ENCODE data around the gene FAM222B.
"Not testable (repeated sequence)": the region's sequence is repeated elsewhere in the genome, so short reads cannot be mapped to it uniquely, and the experiment has no call there.

FAM222B gene

DNA sequence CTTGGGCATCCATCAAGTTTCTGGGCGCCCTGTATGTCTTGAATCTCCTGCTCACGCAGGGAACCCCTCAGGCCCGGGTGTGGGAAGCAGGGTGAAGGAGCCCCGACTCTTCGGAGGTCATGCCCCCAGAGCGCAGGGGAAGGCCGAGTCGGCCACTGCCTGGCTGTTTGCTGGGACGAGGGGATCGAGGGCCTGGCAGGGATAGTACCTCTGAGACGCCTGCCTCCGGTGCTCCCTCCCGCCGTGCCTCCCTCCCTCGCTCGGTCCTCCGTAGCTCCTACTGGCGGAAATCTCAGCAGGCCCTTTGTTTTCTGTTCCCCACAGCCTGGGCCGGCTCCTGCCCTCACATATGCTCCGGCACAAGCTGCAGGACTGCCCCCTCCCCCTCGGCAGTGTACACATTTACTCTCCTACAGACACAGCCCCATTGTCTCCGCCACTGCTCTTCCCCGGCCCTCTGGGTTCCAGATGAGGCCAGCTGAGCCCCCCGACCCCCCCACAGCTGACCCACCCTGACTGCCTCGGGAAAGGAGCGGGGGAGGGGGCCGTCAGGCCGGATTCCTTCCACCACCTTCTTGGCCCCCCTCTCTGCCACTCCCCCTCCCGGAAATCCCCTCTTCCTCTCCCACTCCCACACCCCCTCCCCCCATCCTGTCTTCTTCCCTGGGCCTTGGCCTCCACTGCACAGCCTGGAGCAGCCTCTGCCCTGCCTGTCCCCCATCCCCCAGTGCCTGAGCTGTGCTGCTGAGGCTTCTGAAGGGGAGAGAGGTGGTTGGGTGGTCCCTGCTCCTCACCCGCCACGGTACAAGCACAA is 97.4 kb downstream of the FAM222B start:
- no peak for DNase-seq

DNA sequence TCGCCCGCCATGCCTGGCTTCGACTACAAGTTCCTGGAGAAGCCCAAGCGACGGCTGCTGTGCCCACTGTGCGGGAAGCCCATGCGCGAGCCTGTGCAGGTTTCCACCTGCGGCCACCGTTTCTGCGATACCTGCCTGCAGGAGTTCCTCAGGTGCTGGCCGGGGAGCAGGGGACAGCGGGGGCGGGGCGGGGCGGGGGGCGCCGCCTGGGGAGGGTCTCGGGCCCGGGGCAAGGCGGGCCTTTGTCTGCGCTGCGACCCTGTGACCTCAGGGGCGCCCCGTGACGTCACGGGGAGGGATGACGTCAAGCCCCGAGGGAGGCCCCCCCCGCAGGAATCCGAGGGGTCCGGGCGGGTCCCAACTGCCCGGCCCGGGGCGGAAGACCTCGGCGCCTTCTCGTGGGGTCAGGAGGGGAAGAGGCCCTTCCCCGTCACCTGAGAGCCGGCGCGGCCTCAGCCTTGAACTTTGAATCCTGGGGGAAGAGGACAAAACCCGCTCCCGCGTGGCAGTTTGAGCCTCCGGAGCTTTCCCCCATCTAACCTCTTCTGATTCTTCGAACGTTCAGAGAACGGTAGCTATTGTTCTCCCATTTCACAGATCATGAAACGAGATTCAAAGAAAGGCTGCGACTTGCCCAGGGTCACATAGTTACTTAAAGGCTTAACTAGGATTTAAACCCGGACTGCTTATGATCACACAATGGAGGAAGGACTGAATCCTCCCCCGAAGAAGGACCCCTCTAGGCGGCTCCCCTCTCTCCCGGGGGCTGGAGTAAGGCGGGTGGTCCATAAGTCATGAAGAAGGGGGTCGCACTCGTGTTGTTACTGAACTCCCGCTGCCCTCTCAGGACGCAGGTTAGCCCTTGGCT is 98.3 kb downstream of the FAM222B start:
- DNase-seq, result peak in 1 of 2 experiments; percentile 55

DNA sequence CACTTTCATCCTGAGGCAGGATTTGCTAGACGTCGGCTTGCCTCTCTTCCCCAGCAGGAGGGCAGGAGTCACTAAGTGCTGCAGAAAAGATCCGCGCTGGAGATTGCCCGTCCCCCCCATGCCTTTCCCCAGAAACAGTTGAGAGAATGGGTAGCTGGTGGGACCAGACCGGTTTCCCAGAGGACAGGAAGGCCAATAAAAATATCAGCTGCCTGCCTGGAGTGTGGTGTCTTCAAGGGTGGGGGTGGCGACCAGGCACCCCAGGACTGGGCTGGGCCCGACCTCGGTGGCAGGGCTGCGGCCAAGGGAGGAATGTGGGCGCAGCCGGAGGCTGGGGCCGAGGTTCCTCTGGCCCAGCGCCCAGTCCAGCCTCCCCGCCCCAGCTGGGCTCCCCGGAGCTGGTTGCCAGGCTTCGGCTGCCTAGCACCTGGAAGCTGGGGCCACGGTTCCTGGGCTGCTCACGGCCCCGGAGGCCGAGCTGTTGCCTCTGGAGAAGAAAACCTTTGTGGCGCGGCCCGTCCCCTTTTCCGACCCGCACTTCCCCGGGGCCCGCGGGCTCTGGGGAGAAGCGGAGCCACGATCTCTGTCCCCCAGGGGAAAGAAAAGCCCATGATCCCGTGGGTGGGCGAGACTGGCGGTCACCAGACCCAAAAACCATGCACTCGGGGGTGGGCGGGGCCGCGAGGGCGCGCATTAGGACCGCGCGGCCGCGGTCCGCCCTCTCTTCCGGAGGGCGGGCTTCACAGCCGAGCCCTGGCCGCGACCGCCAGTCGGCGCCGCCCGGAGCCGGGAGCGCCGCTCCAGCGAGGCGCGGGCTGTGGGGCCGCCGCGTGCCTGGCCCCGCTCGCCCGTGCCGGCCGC is 99.1 kb downstream of the FAM222B start, which contains the start of gene TRAF4:
Gene TRAF4, plus strand, starts transcription at position 769 of the 861 bp plus-strand sequence. CDS start 102 bp downstream, outside the sequence.
- peak; percentile 77 to 86 for DNase-seq

DNA sequence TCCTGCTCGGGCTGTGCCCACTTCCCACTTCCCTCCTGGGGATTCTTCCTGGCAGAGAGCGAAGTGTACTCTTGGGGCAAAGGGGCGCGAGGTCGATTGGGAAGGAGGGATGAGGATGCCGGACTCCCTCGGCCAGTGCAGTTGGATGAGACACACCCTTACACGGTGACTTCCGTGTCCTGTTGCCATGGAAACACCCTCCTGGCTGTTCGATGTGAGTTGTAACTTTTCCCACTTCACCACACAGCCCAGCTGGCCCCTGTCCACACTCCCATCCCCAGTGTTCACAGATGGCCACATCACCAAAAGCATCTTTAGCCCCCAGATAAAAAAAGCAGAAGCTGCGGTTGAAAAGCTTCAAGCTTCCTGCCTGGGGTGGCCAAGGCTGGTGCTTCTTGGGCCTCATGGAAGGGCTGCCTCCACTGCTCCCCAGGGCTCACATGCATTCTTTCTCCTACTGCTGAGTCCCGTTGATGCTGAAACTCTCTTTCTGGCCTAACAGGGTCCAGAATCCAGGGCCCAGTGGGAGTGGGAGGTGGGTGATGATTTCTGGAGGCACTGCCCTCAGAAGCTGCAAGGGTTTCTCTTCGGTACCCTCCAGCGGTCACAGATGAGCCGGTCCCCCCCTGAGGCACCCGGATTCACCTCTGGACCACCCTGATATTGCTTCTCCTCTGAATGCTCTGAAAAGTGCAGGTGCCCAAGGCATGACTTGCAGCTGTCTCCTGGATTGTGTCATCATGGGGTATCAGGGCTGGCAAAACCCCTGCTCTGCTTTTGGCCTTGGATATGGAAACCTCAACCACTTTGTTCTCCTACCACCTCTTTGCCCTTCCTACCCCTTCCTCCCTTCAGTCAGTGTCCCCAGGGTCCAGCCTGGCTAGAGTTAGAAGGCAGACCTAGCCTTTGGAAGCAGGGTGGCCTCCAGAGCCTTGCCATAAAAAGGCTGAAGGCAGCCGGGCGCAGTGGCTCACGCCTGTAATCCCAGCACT is 100.9 kb downstream of the FAM222B start:
- DNase-seq, result no peak

DNA sequence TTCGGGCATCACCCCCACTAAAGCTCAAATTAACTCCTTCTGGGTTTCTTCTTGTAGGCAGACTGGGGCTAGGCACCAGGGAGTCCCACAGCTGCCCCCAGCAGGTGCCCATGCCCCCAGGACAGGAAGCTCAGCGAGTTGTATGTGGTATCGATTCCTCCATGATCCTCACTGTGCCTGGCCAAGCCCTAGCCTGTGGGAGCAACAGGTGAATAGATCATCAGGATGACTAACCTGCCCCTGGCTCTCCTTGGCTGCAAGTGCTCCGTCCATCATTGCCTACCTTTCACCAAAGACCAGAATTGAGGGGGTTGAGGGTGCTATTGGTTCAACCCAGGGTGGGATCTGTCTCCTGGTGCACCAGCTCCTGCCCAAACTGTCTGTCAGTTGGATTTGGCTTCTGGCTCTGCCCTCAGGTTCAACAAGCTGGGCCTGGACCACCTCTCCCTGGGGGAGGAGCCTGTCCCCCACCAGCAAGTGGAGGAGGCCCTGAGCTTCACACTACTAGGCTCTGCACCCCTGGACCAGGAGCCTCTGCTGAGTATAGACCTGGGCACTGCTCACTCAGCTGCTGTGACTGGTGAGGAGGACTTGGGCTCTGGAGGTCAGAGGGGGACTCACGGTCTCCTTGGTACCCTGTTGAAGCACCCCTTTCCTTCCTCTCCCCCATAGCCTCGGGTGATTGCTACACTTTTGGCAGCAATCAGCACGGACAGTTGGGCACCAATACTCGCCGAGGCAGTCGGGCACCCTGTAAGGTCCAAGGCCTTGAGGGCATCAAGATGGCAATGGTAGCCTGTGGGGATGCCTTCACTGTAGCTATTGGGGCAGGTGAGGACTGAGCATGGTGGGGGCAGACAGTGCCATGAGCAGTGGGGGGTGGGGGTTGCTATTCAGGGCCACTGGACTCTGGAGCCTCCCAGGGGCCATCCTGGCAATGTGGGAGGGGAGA is 101.9 kb downstream of the FAM222B start:
- no peak for DNase-seq

DNA sequence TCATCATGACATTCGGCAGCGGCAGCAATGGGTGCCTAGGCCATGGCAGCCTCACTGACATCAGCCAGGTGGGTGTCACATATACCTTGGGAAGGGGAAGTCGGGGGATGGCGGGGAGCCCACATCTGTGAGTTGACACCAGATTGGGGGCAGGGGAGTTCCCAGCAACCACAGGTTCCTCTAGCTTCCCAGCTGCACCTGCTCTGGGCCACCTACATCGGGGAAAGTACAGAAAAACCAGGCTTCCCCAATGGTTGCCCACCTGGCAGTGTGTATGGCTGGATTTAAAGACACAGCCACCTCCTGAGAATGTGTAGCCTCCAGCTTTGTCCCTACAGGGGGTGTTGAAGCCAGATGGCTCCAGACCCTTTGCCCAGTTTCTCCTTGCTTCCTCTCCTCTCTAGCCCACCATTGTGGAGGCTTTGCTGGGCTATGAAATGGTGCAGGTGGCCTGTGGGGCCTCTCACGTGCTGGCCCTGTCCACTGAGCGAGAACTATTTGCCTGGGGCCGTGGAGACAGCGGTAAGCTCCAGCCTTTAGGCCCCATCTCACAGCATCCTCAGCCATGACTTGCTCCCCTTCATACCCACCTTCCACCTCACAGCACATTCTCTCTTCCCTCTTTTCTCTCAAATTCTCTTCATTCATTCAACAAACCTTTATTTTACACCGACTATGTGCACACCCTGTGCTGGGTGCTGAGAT is 103.8 kb downstream of the FAM222B start:
- DNase-seq, result no peak

DNA sequence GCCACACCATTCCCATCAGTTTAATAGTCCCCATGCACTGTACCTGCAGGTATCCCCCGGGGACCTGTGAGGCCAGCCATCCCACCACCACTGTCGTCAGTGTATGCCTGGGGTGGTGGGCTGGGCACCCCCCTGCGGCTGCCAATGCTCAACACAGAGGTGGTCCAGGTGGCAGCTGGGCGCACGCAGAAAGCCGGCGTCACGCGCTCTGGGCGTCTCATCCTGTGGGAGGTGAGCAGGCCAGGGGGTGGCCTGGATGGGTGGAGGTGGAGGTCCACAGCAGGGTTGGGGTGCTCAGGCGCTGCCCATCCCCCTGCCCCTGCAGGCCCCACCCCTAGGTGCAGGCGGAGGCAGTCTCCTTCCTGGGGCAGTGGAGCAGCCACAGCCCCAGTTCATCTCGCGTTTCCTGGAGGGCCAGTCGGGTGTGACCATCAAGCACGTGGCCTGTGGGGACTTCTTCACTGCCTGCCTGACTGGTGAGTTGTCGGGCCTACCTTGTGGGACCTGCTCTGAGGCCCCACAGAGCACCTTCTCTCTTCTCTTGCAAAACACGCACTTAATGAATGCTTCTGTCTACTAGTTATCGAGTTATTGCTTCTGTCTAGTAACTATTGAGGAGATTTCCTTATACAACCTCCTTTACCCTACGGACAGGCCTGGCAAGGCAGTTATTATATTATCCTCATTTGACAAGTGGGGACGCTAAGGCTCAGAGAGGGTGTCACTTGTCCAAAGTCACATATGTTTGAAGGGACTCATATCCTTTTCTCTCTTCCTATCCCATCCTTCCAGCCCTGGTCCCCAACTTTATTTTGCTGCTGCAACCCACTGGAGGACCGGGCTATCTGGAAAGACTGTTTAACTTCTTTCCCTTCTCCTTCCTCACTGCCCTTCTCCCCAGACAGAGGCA is 104.6 kb downstream of the FAM222B start:
- no peak for DNase-seq

DNA sequence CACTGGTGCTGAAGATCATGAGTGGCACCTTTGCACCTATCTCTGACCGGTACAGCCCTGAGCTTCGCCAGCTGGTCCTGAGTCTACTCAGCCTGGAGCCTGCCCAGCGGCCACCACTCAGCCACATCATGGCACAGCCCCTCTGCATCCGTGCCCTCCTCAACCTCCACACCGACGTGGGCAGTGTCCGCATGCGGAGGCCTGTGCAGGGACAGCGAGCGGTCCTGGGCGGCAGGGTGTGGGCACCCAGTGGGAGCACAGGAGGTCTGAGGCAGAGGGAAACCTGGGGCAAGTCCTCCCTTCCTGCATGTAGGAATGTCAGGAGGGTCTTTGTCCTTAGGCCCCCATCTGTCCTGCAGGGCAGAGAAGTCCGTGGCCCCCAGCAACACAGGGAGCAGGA is 105.3 kb downstream of the FAM222B start:
- no peak for DNase-seq

DNA sequence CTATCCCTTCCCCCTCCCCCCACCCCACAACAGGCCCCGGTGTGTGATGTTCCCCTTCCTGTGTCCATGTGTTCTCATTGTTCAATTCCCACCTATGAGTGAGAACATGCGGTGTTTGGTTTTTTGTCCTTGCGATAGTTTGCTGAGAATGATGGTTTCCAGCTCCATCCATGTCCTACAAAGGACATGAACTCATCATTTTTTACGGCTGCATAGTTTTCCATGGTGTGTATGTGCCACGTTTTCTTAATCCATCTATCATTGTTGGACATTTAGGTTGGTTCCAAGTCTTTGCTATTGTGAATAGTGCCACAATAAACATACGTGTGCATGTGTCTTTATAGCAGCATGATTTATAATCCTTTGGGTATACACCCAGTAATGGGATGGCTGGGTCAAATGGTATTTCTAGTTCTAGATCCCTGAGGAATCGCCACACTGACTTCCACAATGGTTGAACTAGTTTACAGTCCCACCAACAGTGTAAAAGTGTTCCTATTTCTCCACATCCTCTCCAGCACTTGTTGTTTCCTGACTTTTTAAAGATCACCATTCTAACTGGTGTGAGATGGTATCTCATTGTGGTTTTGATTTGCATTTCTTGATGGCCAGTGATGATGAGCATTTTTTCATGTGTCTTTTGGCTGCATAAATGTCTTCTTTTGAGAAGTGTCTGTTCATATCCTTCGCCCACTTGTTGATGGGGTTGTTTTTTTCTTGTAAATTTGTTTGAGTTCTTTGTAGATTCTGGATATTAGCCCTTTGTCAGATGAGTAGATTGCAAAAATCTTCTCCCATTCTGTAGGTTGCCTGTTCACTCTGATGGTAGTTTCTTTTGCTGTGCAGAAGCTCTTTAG is 106.4 kb downstream of the FAM222B start:
- not testable (repeated sequence) for DNase-seq

DNA sequence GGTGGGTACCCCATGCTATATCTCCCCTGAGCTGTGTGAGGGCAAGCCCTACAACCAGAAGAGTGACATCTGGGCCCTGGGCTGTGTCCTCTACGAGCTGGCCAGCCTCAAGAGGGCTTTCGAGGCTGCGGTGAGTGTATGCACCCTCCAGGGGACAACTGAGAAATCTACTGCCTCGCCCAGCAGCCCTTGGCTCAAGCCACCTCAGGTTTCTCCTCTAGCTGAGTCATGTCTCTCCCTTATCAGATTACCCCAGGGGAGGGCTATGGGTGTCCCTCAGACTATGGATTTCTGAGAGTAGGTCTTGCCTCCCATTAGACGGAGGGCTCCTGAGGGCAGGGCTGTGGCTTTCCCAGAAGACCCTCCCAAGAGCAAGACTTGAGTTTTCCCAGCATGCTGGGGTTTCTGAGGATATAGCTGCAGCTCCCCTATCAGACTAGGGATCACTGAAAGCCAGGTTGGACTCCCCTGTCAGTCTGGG is 107.3 kb downstream of the FAM222B start:
- no peak for DNase-seq

DNA sequence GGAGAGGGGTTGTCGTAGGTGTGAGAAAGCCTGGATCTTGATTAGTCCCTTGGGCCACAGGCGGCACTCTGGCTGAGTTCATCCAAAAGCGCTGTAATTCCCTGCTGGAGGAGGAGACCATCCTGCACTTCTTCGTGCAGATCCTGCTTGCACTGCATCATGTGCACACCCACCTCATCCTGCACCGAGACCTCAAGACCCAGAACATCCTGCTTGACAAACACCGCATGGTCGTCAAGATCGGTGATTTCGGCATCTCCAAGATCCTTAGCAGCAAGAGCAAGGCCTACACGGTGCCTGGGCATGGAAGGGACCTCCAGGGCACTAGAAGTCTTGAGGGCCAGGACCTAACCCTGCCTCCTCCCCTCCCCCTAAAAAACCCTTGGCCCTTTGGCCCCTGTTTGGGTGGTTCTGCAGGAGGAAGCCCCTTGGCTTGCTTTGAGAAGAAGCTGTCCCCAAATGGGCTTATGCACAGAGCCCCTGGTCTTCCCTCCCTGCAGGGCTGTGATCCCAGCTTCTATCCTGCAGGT is 107.8 kb downstream of the FAM222B start:
- DNase-seq, result no peak

DNA sequence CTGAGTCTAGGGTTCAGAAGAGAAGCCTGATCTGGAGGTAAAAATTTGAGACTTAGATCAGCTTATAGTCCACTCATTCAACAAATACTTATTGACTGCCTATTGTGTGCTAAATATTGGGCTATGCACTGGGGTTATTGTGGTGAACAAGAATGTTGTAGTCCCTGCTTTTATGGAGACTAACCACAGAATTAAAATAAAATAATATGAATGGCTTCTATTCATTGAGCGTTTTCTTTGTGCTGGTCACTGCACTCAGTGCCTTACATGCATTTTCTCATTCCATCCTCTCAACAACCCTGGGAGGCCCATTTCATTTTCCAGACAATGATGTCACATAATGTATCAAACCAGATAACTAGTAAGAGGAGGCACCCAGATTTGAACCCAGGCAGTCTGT is 109.2 kb downstream of the FAM222B start:
- DNase-seq, result no peak

DNA sequence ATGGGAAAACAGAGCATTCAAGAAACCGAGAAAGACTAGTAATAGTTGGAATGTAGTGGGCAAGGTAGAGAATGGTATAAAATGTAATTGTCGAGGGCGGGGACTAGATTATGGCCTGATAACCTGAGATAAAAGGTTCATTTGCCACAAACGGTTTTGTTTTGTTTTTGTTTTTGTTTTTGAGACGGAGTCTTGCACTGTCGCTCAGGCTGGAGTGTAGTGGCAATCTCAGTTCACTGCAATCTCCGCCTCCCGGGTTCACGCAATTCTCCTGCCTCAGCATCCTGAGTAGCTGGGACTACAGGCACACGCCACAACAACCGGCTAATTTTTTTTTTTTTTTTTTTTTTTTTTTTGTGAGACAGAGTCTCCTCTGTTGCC is 112.7 kb downstream of the FAM222B start:
- no peak for DNase-seq

DNA sequence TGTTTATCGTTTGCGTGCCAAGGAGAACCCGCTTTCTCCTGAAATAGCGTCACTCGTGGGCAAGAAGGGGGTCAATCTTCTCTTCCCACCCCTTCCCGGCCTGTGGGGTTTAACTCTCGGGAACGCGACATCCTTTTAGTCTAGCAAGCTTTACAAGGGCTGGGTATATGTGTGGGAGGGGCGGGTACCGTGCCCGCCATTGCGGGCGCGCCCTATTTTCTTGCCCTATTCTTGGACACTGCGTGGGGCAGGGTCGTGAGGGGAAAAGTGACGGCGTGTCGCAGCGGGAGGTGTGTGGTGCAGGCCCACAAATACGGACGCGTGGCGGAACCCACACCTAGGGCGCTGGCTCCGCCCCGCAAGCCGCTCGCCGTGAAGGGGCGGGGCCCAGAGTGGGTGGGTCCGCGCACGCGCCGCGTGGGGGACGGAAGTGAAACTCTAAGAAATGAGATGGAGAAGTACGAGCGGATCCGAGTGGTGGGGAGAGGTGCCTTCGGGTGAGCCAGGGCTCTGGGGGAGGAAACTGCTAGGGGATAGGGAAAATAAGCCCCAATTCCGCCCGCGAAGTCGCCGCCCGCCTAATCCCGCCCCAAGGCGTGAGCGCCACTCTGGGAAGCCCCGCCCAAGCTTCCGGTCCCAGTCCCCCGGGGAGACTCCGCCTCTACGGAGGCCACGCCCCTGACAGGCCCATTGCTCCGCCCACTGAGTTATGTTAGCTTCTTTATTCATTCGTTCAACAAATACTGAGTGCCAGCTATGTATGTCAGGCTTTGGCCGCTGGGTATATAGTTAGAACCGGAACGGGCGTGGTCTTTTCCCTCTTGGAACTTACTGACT is 114.0 kb downstream of the FAM222B start, which contains the start of gene NEK8:
Gene NEK8, plus strand, starts transcription at position 425 of the 837 bp plus-strand sequence. Its CDS starts 26 bp downstream, at position 451.
- peak; percentile 79 to 92 for DNase-seq

DNA sequence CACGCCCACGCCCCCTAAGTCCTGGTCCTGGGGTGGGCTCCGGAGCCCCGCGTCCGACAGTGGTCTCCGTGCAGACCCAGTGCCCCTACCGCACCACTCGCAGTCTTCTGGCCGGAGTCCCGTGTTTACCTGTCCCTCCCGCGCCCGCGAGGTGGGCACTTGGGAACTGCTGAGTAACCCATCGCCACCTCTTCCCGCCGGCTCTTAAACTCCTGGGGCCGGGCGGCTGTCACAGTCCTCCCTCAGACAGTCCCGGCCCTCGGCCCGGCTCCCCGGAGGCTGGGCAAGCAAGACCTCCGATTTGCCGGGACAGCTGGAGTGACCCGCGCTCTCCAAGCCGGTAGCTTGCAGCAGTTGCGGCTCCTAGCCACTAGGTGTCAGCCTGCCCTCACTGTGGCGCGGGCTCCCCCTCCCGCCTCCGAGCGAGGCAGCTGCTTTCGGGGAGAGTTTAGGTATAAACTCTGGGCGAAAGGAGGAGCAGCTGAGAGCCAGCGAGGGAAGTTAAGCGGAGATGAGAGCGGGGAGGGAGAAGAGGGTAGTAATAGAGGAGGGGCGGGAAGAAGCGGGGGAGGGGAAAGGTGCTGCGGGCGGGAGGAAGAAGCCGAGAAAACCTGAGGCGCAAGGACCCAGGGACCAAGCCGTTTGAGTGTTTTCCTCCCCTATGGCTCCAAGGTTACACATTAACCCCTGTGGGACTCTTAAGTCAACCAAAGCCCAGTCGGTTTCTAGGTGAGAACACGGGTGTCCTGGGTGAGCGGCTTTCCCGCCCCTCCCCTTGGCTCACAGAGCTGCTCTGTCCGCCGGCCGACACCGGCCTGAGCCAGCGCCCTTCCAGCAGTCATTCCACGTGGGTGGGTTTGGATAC is 115.7 kb downstream of the FAM222B start:
- DNase-seq, result peak; percentile 83 to 91

Data from SW 1271 (cell line).